ENCODE results near the gene UBE3B. TPM values are rescaled to one million over a fixed set of nuclear protein-coding genes. Genes with fewer than 3 reads are reported as not detected.
A peak's percentile ranks its signal among the peaks of the same experiment; 100 is the strongest.

Gene UBE3B
- total and polyA plus RNA-seq, 4 experiments from 2014 or later, result 24.0 to 58.1 (median 40.1) TPM

DNA sequence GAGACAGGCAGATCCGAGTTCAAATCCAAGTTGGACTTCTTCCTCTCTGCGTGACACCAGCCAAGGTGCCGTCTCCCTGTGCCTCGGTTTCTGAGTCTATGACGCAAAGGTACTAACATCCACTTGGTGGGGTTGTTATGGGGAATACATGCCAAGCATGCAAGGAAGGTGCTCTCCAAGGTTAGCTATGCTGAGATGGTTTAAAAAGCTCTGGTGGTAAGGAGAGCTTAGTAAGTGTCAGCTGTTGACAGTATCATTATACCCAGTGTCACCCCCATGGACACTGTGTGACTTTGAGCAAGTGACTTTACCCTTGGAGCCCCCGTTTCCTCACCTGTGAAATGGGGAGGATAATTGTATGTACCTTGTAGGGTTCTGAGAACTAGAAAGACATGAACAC lies 73.7 kb downstream of the UBE3B start:
- POLR2A ChIA-PET (ENCODE audit: partially characterized antibody), result no interaction called here
- CTCF ChIA-PET (ENCODE audit: partially characterized antibody), result no interaction called here

GRCh38 chr12:109552971-109553370 lies 75.5 kb downstream of the UBE3B start:
- Mint-ChIP-seq H3K4me1 (no peaks in the 10 kb centered on the region), H3K27me3 (peaks cover 3 to 4% of the 10 kb centered on the region in 2 donors), H3K9me3 (peaks cover 0 to 4% (median 0%) of the 10 kb centered on the region in 8 donors), H3K27ac (no peak overlapping the region), H3K4me3 (no peak overlapping the region), H3K36me3 (no peaks in the 10 kb centered on the region)
- CTCF ChIA-PET (ENCODE audit: partially characterized antibody), result interaction anchor here (0.8 kb wide), 1 partner anchor 35 kb away, joined by 3 read pairs; no protein-coding TSS in a partner anchor
- Histone ChIP-seq H3K36me3 (ENCODE audit: insufficient read depth, low read length) (no peaks in the 10 kb centered on the region), H3K4me3 (ENCODE audit: low read length in 2 of 2) (no peak overlapping the region), H3K9me3 (ENCODE audit: control insufficient read depth in 1 of 2, low read length in 2 of 2) (no peaks in the 10 kb centered on the region), H3K27ac (ENCODE audit: low read depth, low read length) (no peak overlapping the region), H3K27me3 (ENCODE audit: insufficient read depth, low read length) (no peaks in the 10 kb centered on the region), H3K4me1 (ENCODE audit: insufficient read depth, low read length) (no peaks in the 10 kb centered on the region)
- POLR2A ChIA-PET (ENCODE audit: partially characterized antibody), result no interaction called here
- DNase-seq, result no peak
- intact Hi-C loops (cut with micrococcal nuclease), result no loop called here

More for the DNA sequence above, 73.7 kb downstream of the UBE3B start:
- Mint-ChIP-seq H3K4me3 (no peak overlapping the region), H3K9me3 (no peaks in the 10 kb centered on the region), H3K36me3 (no peaks in the 10 kb centered on the region), H3K27me3 (peaks cover 10 to 11% of the 10 kb centered on the region in 2 donors), H3K4me1 (no peaks in the 10 kb centered on the region), H3K27ac (no peak overlapping the region)
- no peaks in the 10 kb centered on the region for H3K36me3 ChIP-seq (ENCODE audit: insufficient read depth, low read length)
- no peak overlapping the region for H3K27ac ChIP-seq (ENCODE audit: low read depth, low read length)
- no peaks in the 10 kb centered on the region for H3K9me3 ChIP-seq (ENCODE audit: control insufficient read depth in 1 of 2, low read length in 2 of 2)
- H3K27me3 ChIP-seq (ENCODE audit: insufficient read depth, low read length), result no peaks in the 10 kb centered on the region
- H3K4me1 ChIP-seq (ENCODE audit: insufficient read depth, low read length), result no peaks in the 10 kb centered on the region
- intact Hi-C loops (cut with micrococcal nuclease), result no loop called here
- no peak overlapping the region for H3K4me3 ChIP-seq (ENCODE audit: low read length in 2 of 2)
- DNase-seq, result no peak

DNA sequence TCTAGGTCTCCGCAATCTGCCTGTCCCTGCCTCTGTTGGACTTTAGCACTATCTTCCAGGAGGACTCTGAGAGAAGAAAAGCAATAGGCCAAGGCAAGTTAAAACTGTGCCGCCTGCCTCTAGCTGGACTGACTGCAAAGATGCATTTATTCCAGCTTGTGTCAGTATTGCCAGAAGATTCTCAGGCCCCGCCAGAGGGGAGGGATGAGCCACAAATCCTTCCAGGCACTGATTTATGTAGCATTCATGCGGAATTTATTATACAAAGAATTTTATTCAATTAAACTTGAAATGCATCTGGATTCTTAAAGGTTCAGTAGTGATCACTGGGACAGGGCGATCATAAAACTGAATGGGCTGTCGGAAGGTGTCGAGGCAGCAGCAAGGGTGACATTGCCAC lies 76.0 kb downstream of the UBE3B start:
- no peaks in the 10 kb centered on the region for H3K4me1 Mint-ChIP-seq
- H3K27ac Mint-ChIP-seq, result no peak overlapping the region
- CTCF ChIA-PET (ENCODE audit: partially characterized antibody), result no interaction called here
- H3K9me3 Mint-ChIP-seq, result peaks cover 0 to 4% (median 0%) of the 10 kb centered on the region in 8 donors
- intact Hi-C loops (cut with micrococcal nuclease), result no loop called here
- Histone ChIP-seq H3K27ac (ENCODE audit: low read depth, low read length) (no peak overlapping the region), H3K9me3 (ENCODE audit: control insufficient read depth in 1 of 2, low read length in 2 of 2) (no peaks in the 10 kb centered on the region), H3K4me1 (ENCODE audit: insufficient read depth, low read length) (no peaks in the 10 kb centered on the region), H3K4me3 (ENCODE audit: low read length in 2 of 2) (no peak overlapping the region), H3K36me3 (ENCODE audit: insufficient read depth, low read length) (no peaks in the 10 kb centered on the region), H3K27me3 (ENCODE audit: insufficient read depth, low read length) (no peaks in the 10 kb centered on the region)
- H3K36me3 Mint-ChIP-seq, result no peaks in the 10 kb centered on the region
- peaks cover 0 to 4% of the 10 kb centered on the region in 2 donors for H3K27me3 Mint-ChIP-seq
- POLR2A ChIA-PET (ENCODE audit: partially characterized antibody), result no interaction called here
- DNase-seq, result no peak
- H3K4me3 Mint-ChIP-seq, result no peak overlapping the region

GRCh38 chr12:109553906-109554500 lies 76.6 kb downstream of the UBE3B start:
- CTCF ChIA-PET (ENCODE audit: partially characterized antibody), result no interaction called here
- no peak overlapping the region for H3K27ac ChIP-seq (ENCODE audit: low read depth, low read length)
- H3K4me1 ChIP-seq (ENCODE audit: insufficient read depth, low read length), result no peaks in the 10 kb centered on the region
- H3K9me3 ChIP-seq (ENCODE audit: control insufficient read depth in 1 of 2, low read length in 2 of 2), result no peaks in the 10 kb centered on the region
- H3K27me3 ChIP-seq (ENCODE audit: insufficient read depth, low read length), result no peaks in the 10 kb centered on the region
- H3K4me3 ChIP-seq (ENCODE audit: low read length in 2 of 2), result no peak overlapping the region
- H3K27ac Mint-ChIP-seq, result no peak overlapping the region
- H3K36me3 Mint-ChIP-seq, result no peaks in the 10 kb centered on the region
- intact Hi-C loops (cut with micrococcal nuclease), result no loop called here
- H3K36me3 ChIP-seq (ENCODE audit: insufficient read depth, low read length), result no peaks in the 10 kb centered on the region
- H3K27me3 Mint-ChIP-seq, result peaks cover 0 to 4% of the 10 kb centered on the region in 2 donors
- H3K4me3 Mint-ChIP-seq, result no peak overlapping the region
- POLR2A ChIA-PET (ENCODE audit: partially characterized antibody), result no interaction called here
- peaks cover 0 to 4% (median 0%) of the 10 kb centered on the region in 8 donors for H3K9me3 Mint-ChIP-seq
- no peaks in the 10 kb centered on the region for H3K4me1 Mint-ChIP-seq
- DNase-seq, result no peak

DNA sequence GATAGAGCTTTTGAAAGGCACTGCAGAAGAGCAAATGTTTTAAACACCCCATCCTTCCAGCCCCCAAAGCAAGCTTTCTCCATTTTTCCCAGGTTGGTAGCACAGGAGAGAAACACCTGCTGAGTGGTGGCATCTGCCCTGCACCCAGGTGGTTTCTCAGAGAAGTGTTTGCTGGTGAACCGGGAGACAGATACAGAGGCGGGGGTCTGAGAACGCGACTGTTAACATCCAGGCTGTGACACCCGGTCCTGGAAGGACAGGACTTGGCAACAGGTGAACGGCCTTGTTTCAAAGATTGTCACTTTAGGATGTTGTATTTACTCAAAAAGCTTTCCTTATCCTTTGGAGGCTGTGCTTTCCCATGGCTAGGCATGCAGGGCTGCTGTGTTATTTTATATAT lies 77.3 kb downstream of the UBE3B start:
- DNase-seq, result no peak
- POLR2A ChIA-PET (ENCODE audit: partially characterized antibody), result no interaction called here

GRCh38 chr12:109555431-109556315 lies 78.2 kb downstream of the UBE3B start:
- Mint-ChIP-seq H3K4me1 (no peaks in the 10 kb centered on the region), H3K36me3 (no peaks in the 10 kb centered on the region), H3K27ac (peak overlapping the region in 1 of 7 donors; percentile 37), H3K4me3 (no peak overlapping the region), H3K9me3 (peaks cover 0 to 4% (median 0%) of the 10 kb centered on the region in 8 donors), H3K27me3 (no peaks in the 10 kb centered on the region)
- Histone ChIP-seq H3K27me3 (ENCODE audit: insufficient read depth, low read length) (no peaks in the 10 kb centered on the region), H3K4me3 (ENCODE audit: low read length in 2 of 2) (no peak overlapping the region), H3K9me3 (ENCODE audit: control insufficient read depth in 1 of 2, low read length in 2 of 2) (no peaks in the 10 kb centered on the region), H3K27ac (ENCODE audit: low read depth, low read length) (no peak overlapping the region), H3K4me1 (ENCODE audit: insufficient read depth, low read length) (no peaks in the 10 kb centered on the region), H3K36me3 (ENCODE audit: insufficient read depth, low read length) (no peaks in the 10 kb centered on the region)
- DNase-seq, result no peak
- ChIA-PET POLR2A (ENCODE audit: partially characterized antibody) (no interaction called here), CTCF (ENCODE audit: partially characterized antibody) (interaction anchor here (0.7 to 0.9 kb wide), 2 partner anchors 40 to 185 kb away, joined by 3 read pairs; no protein-coding TSS in a partner anchor)
- intact Hi-C loops (cut with micrococcal nuclease), result no loop called here

More for the DNA sequence above, 77.3 kb downstream of the UBE3B start:
- intact Hi-C loops (cut with micrococcal nuclease), result no loop called here
- CTCF ChIA-PET (ENCODE audit: partially characterized antibody), result interaction anchor here (0.7 kb wide), 1 partner anchor 184 kb away, joined by 3 read pairs; no protein-coding TSS in a partner anchor
- Histone ChIP-seq H3K9me3 (ENCODE audit: control insufficient read depth in 1 of 2, low read length in 2 of 2) (no peaks in the 10 kb centered on the region), H3K36me3 (ENCODE audit: insufficient read depth, low read length) (no peaks in the 10 kb centered on the region), H3K27ac (ENCODE audit: low read depth, low read length) (no peak overlapping the region), H3K27me3 (ENCODE audit: insufficient read depth, low read length) (no peaks in the 10 kb centered on the region), H3K4me3 (ENCODE audit: low read length in 2 of 2) (no peak overlapping the region), H3K4me1 (ENCODE audit: insufficient read depth, low read length) (no peaks in the 10 kb centered on the region)
- peaks cover 0 to 4% (median 0%) of the 10 kb centered on the region in 8 donors for H3K9me3 Mint-ChIP-seq
- H3K4me3 Mint-ChIP-seq, result no peak overlapping the region
- no peaks in the 10 kb centered on the region for H3K36me3 Mint-ChIP-seq
- H3K4me1 Mint-ChIP-seq, result no peaks in the 10 kb centered on the region
- H3K27me3 Mint-ChIP-seq, result peaks cover 0 to 2% of the 10 kb centered on the region in 2 donors
- H3K27ac Mint-ChIP-seq, result no peak overlapping the region

GRCh38 chr12:109557200-109557599 lies 79.8 kb downstream of the UBE3B start:
- Mint-ChIP-seq H3K27ac (no peak overlapping the region), H3K4me3 (no peak overlapping the region), H3K9me3 (peaks cover 0 to 4% (median 0%) of the 10 kb centered on the region in 8 donors), H3K27me3 (no peaks in the 10 kb centered on the region), H3K36me3 (peaks cover 2 to 7% of the 10 kb centered on the region in 2 donors), H3K4me1 (no peaks in the 10 kb centered on the region)
- Histone ChIP-seq H3K4me3 (ENCODE audit: low read length in 2 of 2) (no peak overlapping the region), H3K27me3 (ENCODE audit: insufficient read depth, low read length) (no peaks in the 10 kb centered on the region), H3K9me3 (ENCODE audit: control insufficient read depth in 1 of 2, low read length in 2 of 2) (no peaks in the 10 kb centered on the region), H3K4me1 (ENCODE audit: insufficient read depth, low read length) (no peaks in the 10 kb centered on the region), H3K27ac (ENCODE audit: low read depth, low read length) (no peak overlapping the region), H3K36me3 (ENCODE audit: insufficient read depth, low read length) (no peaks in the 10 kb centered on the region)
- intact Hi-C loops (cut with micrococcal nuclease), result no loop called here
- DNase-seq, result no peak
- CTCF ChIA-PET (ENCODE audit: partially characterized antibody), result no interaction called here
- POLR2A ChIA-PET (ENCODE audit: partially characterized antibody), result no interaction called here

All from CD4-positive, alpha-beta memory T cell (primary cell).